Fibroblast of pulmonary artery (primary cell): ENCODE measurements around the gene HDDC3.

Experiments
- DNase-seq: peaks from one replicate; pipeline ENCODE4 v3.0.0-alpha.2; 2010; ENCODE audit warnings: low read depth
- H3K4me3 ChIP-seq: replicated peaks from 2 replicates; pipeline ENCODE4 v1.5.1; 2011; ENCODE audit warnings: low read depth, mild to moderate bottlenecking, control low read depth, low read length, moderate library complexity
- CTCF ChIP-seq: IDR thresholded peaks from 2 replicates; pipeline ENCODE4 v1.5.1; 2011; ENCODE audit warnings: mild to moderate bottlenecking, control low read depth, low read length, inconsistent platforms; ENCODE audit errors: missing control alignments

The HDDC3 gene

GRCh38 chr15:90883526-90883975, 48.8 kb downstream of the HDDC3 start:
- DNase-seq = peak; percentile 14
- no peak for TF ChIP-seq CTCF
- H3K4me3 ChIP-seq = peak overlapping the region; percentile 57

- TF ChIP-seq CTCF = no peak
- no peak for DNase-seq
- H3K4me3 ChIP-seq = no peak overlapping the region
Measured at GRCh38 chr15:90882781-90883525, 49.4 kb downstream of the HDDC3 start.

- no peak for DNase-seq
- H3K4me3 ChIP-seq = no peak overlapping the region
- no peak for TF ChIP-seq CTCF
Measured at GRCh38 chr15:90881978-90882721, 50.2 kb downstream of the HDDC3 start.

- TF ChIP-seq CTCF = no peak
- no peak for DNase-seq
- H3K4me3 ChIP-seq = no peak overlapping the region
Measured at GRCh38 chr15:90881181-90881977, 51.0 kb downstream of the HDDC3 start.

GRCh38 chr15:90880381-90881145, 51.8 kb downstream of the HDDC3 start:
- no peak overlapping the region for H3K4me3 ChIP-seq
- no peak for TF ChIP-seq CTCF
- DNase-seq = no peak
